ENCODE results near the gene GPR179. TPM values are rescaled to one million over a fixed set of nuclear protein-coding genes. Genes with fewer than 3 reads are reported as not detected.

The GPR179 gene, protein sequence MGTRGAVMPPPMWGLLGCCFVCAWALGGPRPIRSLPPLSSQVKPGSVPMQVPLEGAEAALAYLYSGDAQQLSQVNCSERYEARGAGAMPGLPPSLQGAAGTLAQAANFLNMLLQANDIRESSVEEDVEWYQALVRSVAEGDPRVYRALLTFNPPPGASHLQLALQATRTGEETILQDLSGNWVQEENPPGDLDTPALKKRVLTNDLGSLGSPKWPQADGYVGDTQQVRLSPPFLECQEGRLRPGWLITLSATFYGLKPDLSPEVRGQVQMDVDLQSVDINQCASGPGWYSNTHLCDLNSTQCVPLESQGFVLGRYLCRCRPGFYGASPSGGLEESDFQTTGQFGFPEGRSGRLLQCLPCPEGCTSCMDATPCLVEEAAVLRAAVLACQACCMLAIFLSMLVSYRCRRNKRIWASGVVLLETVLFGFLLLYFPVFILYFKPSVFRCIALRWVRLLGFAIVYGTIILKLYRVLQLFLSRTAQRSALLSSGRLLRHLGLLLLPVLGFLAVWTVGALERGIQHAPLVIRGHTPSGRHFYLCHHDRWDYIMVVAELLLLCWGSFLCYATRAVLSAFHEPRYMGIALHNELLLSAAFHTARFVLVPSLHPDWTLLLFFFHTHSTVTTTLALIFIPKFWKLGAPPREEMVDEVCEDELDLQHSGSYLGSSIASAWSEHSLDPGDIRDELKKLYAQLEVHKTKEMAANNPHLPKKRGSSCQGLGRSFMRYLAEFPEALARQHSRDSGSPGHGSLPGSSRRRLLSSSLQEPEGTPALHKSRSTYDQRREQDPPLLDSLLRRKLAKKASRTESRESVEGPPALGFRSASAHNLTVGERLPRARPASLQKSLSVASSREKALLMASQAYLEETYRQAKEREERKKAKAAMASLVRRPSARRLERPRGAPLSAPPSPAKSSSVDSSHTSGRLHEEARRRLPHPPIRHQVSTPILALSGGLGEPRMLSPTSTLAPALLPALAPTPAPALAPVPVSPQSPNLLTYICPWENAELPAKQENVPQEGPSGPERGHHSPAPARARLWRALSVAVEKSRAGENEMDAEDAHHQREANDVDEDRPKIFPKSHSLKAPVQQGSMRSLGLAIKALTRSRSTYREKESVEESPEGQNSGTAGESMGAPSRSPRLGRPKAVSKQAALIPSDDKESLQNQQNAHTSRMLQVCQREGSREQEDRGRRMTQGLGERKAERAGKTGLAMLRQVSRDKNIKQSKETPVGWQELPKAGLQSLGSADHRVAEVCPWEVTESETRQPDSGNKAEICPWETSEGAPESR (N-terminal part only)
- under 1 TPM; 0.02 to 0.07 TPM for total RNA-seq

DNA sequence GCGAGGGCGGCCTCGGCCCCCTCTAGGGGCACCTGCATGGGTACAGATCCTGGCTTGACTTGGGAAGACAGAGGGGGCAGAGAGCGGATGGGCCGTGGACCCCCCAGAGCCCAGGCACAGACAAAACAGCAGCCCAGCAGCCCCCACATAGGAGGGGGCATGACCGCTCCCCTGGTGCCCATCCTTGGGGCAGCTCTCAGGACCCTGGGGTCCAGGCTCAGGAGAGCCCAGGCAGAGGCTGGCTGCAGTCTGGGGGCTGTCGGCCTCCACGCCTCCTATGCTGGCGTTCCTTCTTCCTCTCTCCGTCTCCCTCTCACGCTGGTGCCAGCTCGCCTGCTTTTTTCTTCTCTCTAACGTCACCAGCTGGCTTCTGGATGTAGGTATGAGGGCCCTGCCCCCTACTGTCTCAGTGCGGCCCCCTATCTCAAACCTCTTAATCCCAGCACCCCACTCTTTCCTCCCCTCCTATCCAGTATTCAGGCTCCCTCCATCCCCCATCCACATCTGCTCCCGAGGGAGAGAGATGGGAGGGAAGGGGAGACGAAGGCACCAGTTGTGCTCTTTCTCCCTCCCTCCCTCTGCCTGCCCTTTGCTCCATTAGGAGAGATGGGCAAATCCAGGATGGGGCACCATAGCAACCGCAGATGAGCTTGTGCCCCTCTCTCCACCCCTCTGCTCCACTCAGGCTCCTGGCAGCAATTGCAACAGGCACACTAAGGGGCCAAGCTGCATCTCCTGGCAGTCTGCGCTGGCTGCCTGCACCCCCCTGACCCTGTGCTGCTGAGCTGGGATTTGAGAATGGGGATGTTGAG lies at the start of gene GPR179:
Gene GPR179 (minus strand): TSS at position 349 of the 812 bp plus-strand sequence. CDS start 167 bp downstream, at position 182.
- DNase-seq = no peak
- Mint-ChIP-seq H3K4me3 (no peak within 1 kb of the TSS), H3K9me3 (no peaks in the 10 kb centered on the region), H3K4me1 (ENCODE audit: low read depth) (no peaks in the 10 kb centered on the region), H3K27ac (no peak within 1 kb of the TSS), H3K36me3 (ENCODE audit: low read depth) (no peaks in the 10 kb centered on the region), H3K27me3 (ENCODE audit: low read depth) (no peaks in the 10 kb centered on the region)
- intact Hi-C loops (cut with micrococcal nuclease) = no loop called here
- CTCF ChIA-PET = no interaction called here

DNA sequence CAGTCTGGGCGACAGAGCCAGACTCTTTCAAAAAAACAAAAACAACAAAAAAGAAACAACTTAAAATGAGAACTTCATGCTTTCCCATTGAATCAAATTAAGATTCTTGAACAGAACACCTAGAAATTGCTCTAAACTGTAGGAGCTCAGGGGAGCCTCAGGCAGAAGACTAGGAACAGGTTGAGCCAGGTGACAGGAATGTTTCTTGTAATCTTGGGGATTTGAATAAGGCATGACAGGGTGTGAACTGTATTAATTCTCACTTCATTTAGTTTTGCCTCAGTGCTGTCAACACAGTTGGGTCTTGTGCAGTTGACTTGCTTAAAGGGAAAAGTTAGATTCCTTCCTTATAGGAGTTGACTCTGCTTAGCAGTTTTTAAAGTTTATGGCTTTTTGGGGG lies 35.7 kb upstream of the GPR179 start:
- no peak for DNase-seq
- no peak overlapping the region for H3K27ac Mint-ChIP-seq
- intact Hi-C loops (cut with micrococcal nuclease) = no loop called here
- CTCF ChIA-PET = interaction anchor here (2.7 kb wide), 1 partner anchor 30 kb away, joined by 6 read pairs; no protein-coding TSS in a partner anchor
- no peaks in the 10 kb centered on the region for H3K27me3 Mint-ChIP-seq (ENCODE audit: low read depth)
- H3K9me3 Mint-ChIP-seq = no peaks in the 10 kb centered on the region
- no peaks in the 10 kb centered on the region for H3K4me1 Mint-ChIP-seq (ENCODE audit: low read depth)
- H3K4me3 Mint-ChIP-seq = no peak overlapping the region
- peaks cover 5% of the 10 kb centered on the region for H3K36me3 Mint-ChIP-seq (ENCODE audit: low read depth)

DNA sequence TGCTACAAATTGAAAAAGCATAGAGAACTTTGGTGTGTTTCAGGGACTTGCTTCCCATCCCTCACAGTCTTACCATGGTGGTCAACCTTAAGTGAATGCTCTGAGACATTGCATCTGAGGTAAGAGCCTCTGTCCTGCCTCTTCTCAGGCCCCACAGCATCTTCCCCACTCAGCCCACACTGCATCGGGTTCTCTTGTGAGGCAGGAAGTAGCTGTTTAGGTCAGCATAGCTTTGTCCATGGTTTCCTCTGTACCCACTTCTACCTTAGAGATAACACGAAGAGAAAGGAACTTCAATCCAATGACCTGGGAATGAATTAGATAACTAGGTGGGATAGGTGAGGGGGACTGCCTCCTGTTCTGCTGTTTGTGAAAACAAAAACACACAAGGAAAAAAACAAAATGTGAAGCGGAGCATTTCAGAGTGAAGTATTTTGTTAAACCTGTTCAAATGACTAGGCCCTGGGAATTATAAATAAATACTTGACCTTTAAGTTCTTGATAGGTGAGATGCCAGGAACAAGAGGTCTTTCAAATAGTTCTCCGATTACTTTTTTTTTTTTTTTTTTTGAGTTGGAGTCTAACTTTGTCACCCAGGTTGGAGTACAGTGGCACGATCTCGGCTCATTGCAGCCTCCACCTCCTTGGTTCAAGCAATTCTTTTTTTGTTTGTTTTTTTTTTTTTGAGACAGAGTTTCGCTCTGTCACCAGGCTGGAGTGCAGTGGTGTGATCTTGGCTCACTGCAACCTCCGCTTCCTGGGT lies 25.5 kb upstream of the GPR179 start:
- Mint-ChIP-seq H3K9me3 (no peaks in the 10 kb centered on the region), H3K27ac (no peak overlapping the region)
- CTCF ChIA-PET = interaction anchor here (0.9 kb wide), 1 partner anchor 20 kb away, joined by 4 read pairs; no protein-coding TSS in a partner anchor

DNA sequence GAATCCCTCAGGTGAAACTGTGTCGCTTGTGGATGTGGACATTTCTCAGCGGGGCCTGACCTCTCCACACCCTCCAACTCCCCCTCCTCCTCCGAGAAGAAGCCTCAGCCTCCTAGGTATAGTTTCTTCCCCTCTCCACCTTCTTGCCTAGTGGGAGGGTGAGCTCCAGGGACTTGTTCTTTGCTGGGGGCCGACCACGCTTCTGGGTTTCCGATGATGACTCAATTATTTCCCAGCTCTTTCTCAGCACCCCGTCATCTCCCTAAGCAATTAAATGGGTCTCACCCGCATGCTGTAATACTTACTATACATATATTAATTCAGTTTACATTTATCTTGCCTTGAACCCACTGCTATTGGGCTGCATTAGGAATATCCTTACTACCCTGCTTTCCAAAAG lies 21.0 kb upstream of the GPR179 start:
- Mint-ChIP-seq H3K27ac (no peak overlapping the region), H3K36me3 (ENCODE audit: low read depth) (peaks cover 14% of the 10 kb centered on the region), H3K4me3 (no peak overlapping the region), H3K27me3 (ENCODE audit: low read depth) (no peaks in the 10 kb centered on the region), H3K9me3 (no peaks in the 10 kb centered on the region), H3K4me1 (ENCODE audit: low read depth) (no peaks in the 10 kb centered on the region)
- intact Hi-C loops (cut with micrococcal nuclease) = no loop called here
- DNase-seq = no peak
- CTCF ChIA-PET = interaction anchor here (0.6 to 5.2 kb wide), 3 partner anchors 16 to 411 kb away, joined by 3 to 21 read pairs (median 5); no protein-coding TSS in a partner anchor

More for the DNA sequence above, 25.5 kb upstream of the GPR179 start:
- no peak for DNase-seq
- H3K4me1 Mint-ChIP-seq (ENCODE audit: low read depth) = no peaks in the 10 kb centered on the region
- no peaks in the 10 kb centered on the region for H3K27me3 Mint-ChIP-seq (ENCODE audit: low read depth)
- no peak overlapping the region for H3K4me3 Mint-ChIP-seq
- peaks cover 27% of the 10 kb centered on the region for H3K36me3 Mint-ChIP-seq (ENCODE audit: low read depth)
- intact Hi-C loops (cut with micrococcal nuclease) = no loop called here

DNA sequence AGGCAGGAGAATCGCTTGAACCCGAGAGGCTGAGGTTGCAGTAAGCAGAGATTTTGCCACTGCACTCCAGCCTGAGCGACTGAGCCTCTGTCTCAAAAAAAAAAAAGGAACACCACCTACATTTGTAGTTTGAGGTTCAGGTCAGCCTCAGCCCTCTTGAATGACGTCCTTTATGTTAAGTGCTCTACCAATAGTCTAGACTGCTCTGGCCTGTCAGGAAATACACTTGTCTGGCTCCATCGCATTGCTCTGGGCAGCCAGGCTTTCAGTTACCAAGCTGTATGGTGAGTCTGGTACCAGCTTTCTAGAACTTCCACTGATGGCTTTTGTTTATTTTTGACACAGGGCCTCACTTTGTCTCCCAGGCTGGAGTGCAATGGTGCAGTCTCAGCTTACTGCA lies 19.3 kb upstream of the GPR179 start:
- CTCF ChIA-PET = interaction anchor here (0.5 to 5.2 kb wide), 5 partner anchors 14 to 1743 kb away, joined by 3 to 21 read pairs (median 5); no protein-coding TSS in a partner anchor
- peaks cover 3% of the 10 kb centered on the region for H3K4me1 Mint-ChIP-seq (ENCODE audit: low read depth)
- no peak overlapping the region for H3K27ac Mint-ChIP-seq
- intact Hi-C loops (cut with micrococcal nuclease) = no loop called here
- H3K27me3 Mint-ChIP-seq (ENCODE audit: low read depth) = no peaks in the 10 kb centered on the region
- no peak overlapping the region for H3K4me3 Mint-ChIP-seq
- H3K36me3 Mint-ChIP-seq (ENCODE audit: low read depth) = peaks cover 7% of the 10 kb centered on the region
- no peak for DNase-seq
- no peaks in the 10 kb centered on the region for H3K9me3 Mint-ChIP-seq

DNA sequence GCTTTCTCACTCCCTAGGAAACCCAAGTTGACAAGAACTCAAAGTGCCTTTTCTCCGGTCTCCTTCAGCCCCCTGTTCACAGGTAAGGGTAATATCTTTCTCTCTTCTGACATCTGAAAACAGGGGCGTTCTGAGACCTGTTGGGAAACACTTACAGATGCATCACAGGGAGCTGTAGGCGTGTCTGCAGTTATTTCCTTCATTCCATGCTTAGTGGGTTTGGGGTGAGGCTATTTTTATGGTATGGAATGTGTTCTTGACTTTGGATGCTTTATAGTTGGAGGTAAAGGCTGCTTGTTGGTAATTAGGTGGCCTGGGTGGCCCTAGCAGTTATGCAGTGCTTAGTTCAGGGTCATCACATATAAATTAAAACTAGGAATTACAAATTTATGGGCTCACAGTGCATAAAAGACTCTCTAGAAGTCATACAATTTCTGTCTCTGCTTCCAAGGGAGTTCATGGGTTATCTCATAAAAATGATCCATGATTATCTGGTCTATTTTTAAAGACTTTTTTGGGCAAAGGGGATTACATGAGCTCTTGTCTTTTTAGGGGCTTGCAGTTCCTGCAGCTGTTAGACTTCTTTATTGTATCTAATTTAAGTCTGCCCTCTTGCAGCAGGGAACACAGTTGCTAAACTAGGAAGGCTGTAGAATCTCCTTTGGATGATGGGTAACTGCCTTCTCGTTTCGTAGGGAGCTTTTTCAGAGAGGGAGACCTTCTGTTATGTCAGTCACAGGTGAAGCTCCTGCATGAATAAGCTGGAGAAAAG lies 18.1 kb upstream of the GPR179 start:
- Mint-ChIP-seq H3K9me3 (no peaks in the 10 kb centered on the region), H3K27ac (no peak overlapping the region), H3K27me3 (ENCODE audit: low read depth) (no peaks in the 10 kb centered on the region), H3K36me3 (ENCODE audit: low read depth) (peaks cover 3% of the 10 kb centered on the region), H3K4me1 (ENCODE audit: low read depth) (peaks cover 10% of the 10 kb centered on the region), H3K4me3 (no peak overlapping the region)
- CTCF ChIA-PET = interaction anchor here (4.8 kb wide), 1 partner anchor 13 kb away, joined by 26 read pairs; no protein-coding TSS in a partner anchor
- intact Hi-C loops (cut with micrococcal nuclease) = no loop called here
- DNase-seq = no peak

DNA sequence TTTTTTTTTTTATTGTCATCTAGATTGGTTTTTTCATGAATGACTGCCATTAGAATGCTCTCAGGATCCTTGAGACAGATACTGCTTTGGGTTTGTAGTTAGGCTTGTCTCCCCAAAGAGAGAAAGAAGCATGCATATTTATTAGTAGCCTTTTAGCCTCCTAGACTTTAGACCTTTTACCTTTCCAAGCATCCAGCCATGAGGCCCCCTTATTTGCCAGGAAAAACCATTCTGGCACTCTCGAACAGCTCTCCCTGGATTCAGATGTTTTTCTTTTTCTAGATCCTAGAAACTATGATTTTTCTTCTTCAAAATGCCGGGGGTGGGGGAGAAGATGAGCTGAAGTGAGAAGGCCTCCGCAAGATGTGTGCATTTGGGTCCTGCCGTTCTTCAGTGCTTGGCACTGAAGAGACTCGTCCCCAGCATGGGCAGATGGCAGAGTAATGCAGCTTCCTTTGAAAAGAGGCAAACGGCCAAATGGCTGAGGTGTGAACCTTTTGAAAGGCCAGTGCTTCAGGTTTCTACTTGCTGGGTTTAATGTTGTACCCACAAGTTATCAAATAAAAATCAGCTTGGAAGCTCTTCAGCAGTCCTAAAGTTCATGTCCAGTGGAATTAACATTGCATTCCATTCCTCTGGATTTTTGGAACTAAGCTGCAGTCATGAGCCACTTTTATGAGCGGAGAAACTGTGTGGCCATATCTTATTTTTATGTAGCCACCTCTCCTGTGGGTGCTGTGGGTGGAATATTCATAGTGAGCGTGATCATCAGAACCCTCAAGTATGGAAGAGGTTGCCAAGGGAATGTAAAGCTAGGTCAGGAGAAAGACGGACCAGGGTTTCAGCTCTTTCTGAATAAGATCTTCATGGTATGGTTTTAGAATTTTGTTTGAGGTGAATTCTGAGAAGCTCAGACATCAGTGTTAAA lies 15.1 kb upstream of the GPR179 start:
- Mint-ChIP-seq H3K4me3 (no peak overlapping the region), H3K36me3 (ENCODE audit: low read depth) (no peaks in the 10 kb centered on the region), H3K27me3 (ENCODE audit: low read depth) (no peaks in the 10 kb centered on the region), H3K9me3 (no peaks in the 10 kb centered on the region), H3K27ac (no peak overlapping the region), H3K4me1 (ENCODE audit: low read depth) (peaks cover 30% of the 10 kb centered on the region)
- intact Hi-C loops (cut with micrococcal nuclease) = no loop called here
- CTCF ChIA-PET = interaction anchor here (0.6 to 4.8 kb wide), 3 partner anchors 10 to 55 kb away, joined by 4 to 26 read pairs (median 6); no protein-coding TSS in a partner anchor
- no peak for DNase-seq

DNA sequence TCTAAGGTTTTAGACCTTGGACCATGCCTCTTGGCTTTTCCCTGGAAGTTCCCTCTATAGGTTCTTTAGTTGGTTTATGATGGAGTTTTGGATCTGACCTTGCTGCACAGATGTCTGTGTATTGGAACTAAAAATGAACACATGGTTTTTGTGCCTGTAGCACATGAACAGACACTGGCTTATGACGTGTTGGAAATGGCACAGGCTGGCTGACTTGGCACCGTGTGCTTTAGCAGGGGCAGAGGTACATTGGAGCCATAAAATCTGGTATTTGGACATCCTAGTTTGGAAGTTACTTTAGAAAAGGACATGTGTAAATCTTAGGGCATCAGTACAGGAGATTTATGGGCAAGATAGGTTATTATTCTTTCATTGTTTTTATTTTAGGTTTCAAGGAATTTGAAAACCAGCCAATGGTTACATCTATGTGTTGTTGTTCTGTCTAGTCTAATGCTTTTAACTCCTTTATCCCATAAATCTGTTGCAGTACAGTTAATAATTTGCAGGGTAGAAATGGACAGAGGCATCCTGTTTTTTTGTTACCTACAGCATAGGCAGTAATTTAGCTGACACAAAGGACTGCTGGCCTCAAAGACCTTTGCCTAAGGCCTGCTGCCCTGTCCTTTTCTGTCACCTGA lies 13.8 kb upstream of the GPR179 start:
- Mint-ChIP-seq H3K4me3 (no peak overlapping the region), H3K36me3 (ENCODE audit: low read depth) (no peaks in the 10 kb centered on the region), H3K27ac (no peak overlapping the region), H3K27me3 (ENCODE audit: low read depth) (no peaks in the 10 kb centered on the region), H3K9me3 (no peaks in the 10 kb centered on the region), H3K4me1 (ENCODE audit: low read depth) (peaks cover 39% of the 10 kb centered on the region)
- intact Hi-C loops (cut with micrococcal nuclease) = no loop called here
- CTCF ChIA-PET = interaction anchor here (1.1 kb wide), 1 partner anchor 15 kb away, joined by 4 read pairs; no protein-coding TSS in a partner anchor
- no peak for DNase-seq

DNA sequence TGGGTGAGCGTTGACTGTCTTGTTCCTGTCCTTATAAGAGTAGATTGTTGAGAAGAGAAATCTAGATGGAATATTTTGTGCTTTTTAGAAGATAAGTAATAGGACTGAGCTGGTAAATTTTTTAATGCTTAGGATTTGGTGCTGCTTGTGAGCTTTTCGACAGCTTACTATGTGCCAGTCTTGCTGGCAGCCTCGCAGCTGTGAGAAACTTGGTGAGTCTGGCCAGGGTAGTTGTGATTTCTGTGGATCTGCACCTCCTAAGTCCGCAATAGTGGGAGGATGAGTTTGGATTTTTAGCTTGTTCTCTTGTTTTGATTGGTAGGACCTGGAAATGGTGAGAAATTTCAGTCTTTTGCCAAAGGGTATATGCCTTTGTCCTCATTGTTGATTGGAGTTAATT lies 11.5 kb upstream of the GPR179 start:
- Mint-ChIP-seq H3K4me3 (no peak overlapping the region), H3K9me3 (no peaks in the 10 kb centered on the region), H3K36me3 (ENCODE audit: low read depth) (no peaks in the 10 kb centered on the region), H3K27me3 (ENCODE audit: low read depth) (no peaks in the 10 kb centered on the region), H3K4me1 (ENCODE audit: low read depth) (peaks cover 46% of the 10 kb centered on the region), H3K27ac (no peak overlapping the region)
- DNase-seq = no peak
- CTCF ChIA-PET = interaction anchor here (0.8 to 10.3 kb wide), 5 partner anchors 8 to 113 kb away, joined by 3 to 193 read pairs (median 4); no protein-coding TSS in a partner anchor
- intact Hi-C loops (cut with micrococcal nuclease) = no loop called here

Measured in activated naive CD4-positive, alpha-beta T cell treated with anti-CD3 and anti-CD28 coated beads for 36 hours (primary cell).